Osteoblast (primary cell): ENCODE measurements around the gene CLEC16A. TPM values are rescaled to one million over a fixed set of nuclear protein-coding genes. Genes with fewer than 3 reads are reported as not detected.

Source experiments
- DNase-seq: peaks from one replicate; pipeline ENCODE4 v3.0.0; 2011; ENCODE audit warnings: low spot score, mixed read lengths; ENCODE audit not compliant: insufficient read length; ENCODE audit errors: missing footprints
- H2AFZ ChIP-seq: 2 replicates; pipeline ENCODE4 v1.6.0; 2011; ENCODE audit warnings: mild to moderate bottlenecking, low read length
- H3K27ac ChIP-seq: 2 replicates; pipeline ENCODE4 v1.5.1; 2011; ENCODE audit warnings: mild to moderate bottlenecking, low read depth, low read length, moderate library complexity
- H3K27me3 ChIP-seq: 2 replicates; pipeline ENCODE4 v1.6.0; 2012; ENCODE audit warnings: mild to moderate bottlenecking, control low read depth, inconsistent platforms, low read length, moderate library complexity; ENCODE audit not compliant: insufficient read depth
- H3K36me3 ChIP-seq: 2 replicates; pipeline ENCODE4 v1.5.1; 2011; ENCODE audit warnings: mild to moderate bottlenecking, low read length, control low read depth, moderate library complexity; ENCODE audit not compliant: insufficient read depth
- H3K4me1 ChIP-seq: 2 replicates; pipeline ENCODE4 v1.5.1; 2011; ENCODE audit warnings: mild to moderate bottlenecking, low read length, control low read depth, moderate library complexity; ENCODE audit not compliant: insufficient read depth
- H3K4me2 ChIP-seq: 2 replicates; pipeline ENCODE4 v1.6.0; 2011; ENCODE audit warnings: mild to moderate bottlenecking, low read length; ENCODE audit not compliant: insufficient read depth
- H3K4me3 ChIP-seq: fragments of 200-600 bp; sonication (generic); 3 replicates; pipeline ENCODE4 v1.5.1; 2012; ENCODE audit warnings: mild to moderate bottlenecking, low read length, inconsistent platforms; ENCODE audit not compliant: insufficient read depth
- H3K79me2 ChIP-seq: 2 replicates; pipeline ENCODE4 v1.6.0; 2012; ENCODE audit warnings: mild to moderate bottlenecking, low read length, control low read depth, inconsistent platforms; ENCODE audit not compliant: insufficient read depth
- H3K9me3 ChIP-seq: 2 replicates; pipeline ENCODE4 v1.5.1; 2011; ENCODE audit warnings: low read depth, low read length, control low read depth
- H4K20me1 ChIP-seq: 2 replicates; pipeline ENCODE4 v1.6.0; 2012; ENCODE audit warnings: mild to moderate bottlenecking, low read length, control low read depth; ENCODE audit not compliant: insufficient read depth
- CTCF ChIP-seq: IDR thresholded peaks from 2 replicates; pipeline ENCODE4 v1.5.1; 2011; ENCODE audit warnings: mild to moderate bottlenecking, low read depth, low read length, moderate library complexity; ENCODE audit errors: extremely low read depth
- total RNA-seq: library from RNA; depleted of rRNA; stranded (reverse); fragments of >200 nt; gene quantifications from 2 replicates; pipeline ENCODE4 v1.2.3, GENCODE V29; 2012

CLEC16A gene
- total RNA-seq, 1 donor, result 25.7 TPM

DNA sequence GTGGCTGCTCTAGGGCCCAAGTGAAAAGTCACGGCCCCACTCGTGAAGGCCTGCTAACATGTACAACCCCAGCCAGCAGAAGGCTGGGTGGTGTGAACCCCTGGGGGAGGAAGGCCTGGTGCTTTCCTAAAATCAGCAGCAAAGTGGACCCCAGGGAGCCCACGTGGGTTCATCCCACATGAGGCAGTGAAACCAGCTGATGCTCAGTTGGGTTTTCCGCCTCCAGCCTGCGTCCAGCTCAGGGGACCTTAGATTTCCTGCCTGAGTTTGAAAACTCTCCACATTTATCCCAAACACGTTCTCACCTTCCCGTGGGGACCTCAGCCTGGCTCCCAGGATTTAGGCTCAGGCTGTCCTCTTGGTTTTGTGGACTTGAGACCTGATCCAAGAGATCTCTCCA is 225.8 kb downstream of the CLEC16A start:
- no peak overlapping the region for H3K4me3 ChIP-seq
- H3K36me3 ChIP-seq, result peaks cover 7% of the 10 kb centered on the region
- DNase-seq, result peak; percentile 72

DNA sequence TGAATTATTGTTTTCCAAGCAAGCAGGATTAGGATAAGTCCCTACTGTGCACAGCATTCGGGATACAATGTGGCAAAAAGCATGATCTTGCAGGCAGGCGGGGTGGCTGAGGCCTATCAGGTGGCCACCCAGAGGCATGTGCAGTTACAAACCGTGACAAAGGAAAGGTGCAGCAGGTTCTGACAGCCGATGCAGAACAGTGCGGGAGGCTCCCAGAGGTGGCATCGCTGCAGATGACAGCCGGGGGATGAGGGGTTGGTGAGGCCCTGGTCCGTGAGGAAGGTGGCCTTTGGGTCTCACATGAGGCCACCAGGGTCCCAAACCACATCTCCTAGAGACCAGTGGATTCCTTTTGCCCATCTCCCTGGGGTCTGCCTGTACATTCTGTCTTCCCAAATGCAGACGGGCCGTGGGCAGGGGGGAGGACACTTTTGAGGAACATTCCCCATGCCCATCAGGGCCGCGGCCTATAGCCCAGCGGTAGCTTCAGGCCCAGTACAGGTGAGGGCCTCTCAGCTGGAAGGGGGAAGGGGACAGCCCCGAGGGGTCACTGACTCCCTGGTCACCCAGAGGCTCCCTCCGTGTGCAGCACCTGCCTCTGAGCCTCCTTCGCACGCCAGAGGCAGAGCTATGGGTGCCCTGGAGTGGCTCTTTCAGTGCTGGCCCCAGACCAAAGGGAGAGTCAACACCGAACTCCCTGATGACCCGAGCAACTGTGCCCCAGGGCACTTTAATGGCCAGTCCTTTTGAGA is 226.5 kb downstream of the CLEC16A start:
- H3K79me2 ChIP-seq, result no peaks in the 10 kb centered on the region
- DNase-seq, result peak; percentile 84
- peaks cover 7% of the 10 kb centered on the region for H3K36me3 ChIP-seq
- H3K27me3 ChIP-seq, result no peaks in the 10 kb centered on the region
- H2AFZ ChIP-seq, result no peak overlapping the region
- H3K27ac ChIP-seq, result no peak overlapping the region
- H3K4me3 ChIP-seq, result no peak overlapping the region
- no peaks in the 10 kb centered on the region for H3K9me3 ChIP-seq
- H3K4me2 ChIP-seq, result no peak overlapping the region
- H3K4me1 ChIP-seq, result peaks cover 4% of the 10 kb centered on the region
- no peak for TF ChIP-seq CTCF
- H4K20me1 ChIP-seq, result no peaks in the 10 kb centered on the region

More for the DNA sequence above, 225.8 kb downstream of the CLEC16A start:
- no peak overlapping the region for H3K27ac ChIP-seq
- no peak overlapping the region for H2AFZ ChIP-seq
- no peaks in the 10 kb centered on the region for H3K27me3 ChIP-seq
- H3K9me3 ChIP-seq, result no peaks in the 10 kb centered on the region
- H3K4me1 ChIP-seq, result peaks cover 4% of the 10 kb centered on the region
- TF ChIP-seq CTCF, result no peak
- H4K20me1 ChIP-seq, result no peaks in the 10 kb centered on the region
- no peaks in the 10 kb centered on the region for H3K79me2 ChIP-seq
- no peak overlapping the region for H3K4me2 ChIP-seq

GRCh38 chr16:11171448-11171709 is 227.0 kb downstream of the CLEC16A start:
- Histone ChIP-seq H3K27ac (no peak overlapping the region), H3K4me3 (no peak overlapping the region), H3K27me3 (no peaks in the 10 kb centered on the region), H3K79me2 (no peaks in the 10 kb centered on the region), H3K4me2 (no peak overlapping the region), H3K4me1 (peaks cover 4% of the 10 kb centered on the region), H3K9me3 (no peaks in the 10 kb centered on the region), H4K20me1 (no peaks in the 10 kb centered on the region), H2AFZ (no peak overlapping the region), H3K36me3 (peaks cover 7% of the 10 kb centered on the region)
- DNase-seq, result no peak
- TF ChIP-seq CTCF, result no peak

GRCh38 chr16:11171757-11172299 is 227.5 kb downstream of the CLEC16A start:
- no peak overlapping the region for H3K27ac ChIP-seq
- no peak overlapping the region for H3K4me2 ChIP-seq
- peaks cover 4% of the 10 kb centered on the region for H3K36me3 ChIP-seq
- H3K79me2 ChIP-seq, result no peaks in the 10 kb centered on the region
- DNase-seq, result peak; percentile 51
- H4K20me1 ChIP-seq, result no peaks in the 10 kb centered on the region
- no peaks in the 10 kb centered on the region for H3K27me3 ChIP-seq
- no peaks in the 10 kb centered on the region for H3K9me3 ChIP-seq
- peaks cover 4% of the 10 kb centered on the region for H3K4me1 ChIP-seq
- TF ChIP-seq CTCF, result no peak
- no peak overlapping the region for H2AFZ ChIP-seq
- no peak overlapping the region for H3K4me3 ChIP-seq
